DND-41 (cell line): ENCODE data around the gene PRKCA.

Experiments
- ATAC-seq: fragments of 200-7000 bp; cut with Tn5 transposase; 3 replicates; pipeline ENCODE4 v1.9.1; 2021; ENCODE audit warnings: low read depth; ENCODE audit not compliant: insufficient read depth
- DNase-seq: peaks from one replicate; pipeline ENCODE4 v3.0.0-alpha.2; 2020
- H2AFZ ChIP-seq: 2 replicates; pipeline ENCODE4 v1.6.0; 2012; ENCODE audit warnings: low read depth, low read length
- H3K27ac ChIP-seq: 2 replicates; pipeline ENCODE4 v1.5.1; 2012; ENCODE audit warnings: low read length, inconsistent platforms
- H3K27me3 ChIP-seq: fragments of 200-600 bp; sonication (generic); 2 replicates; pipeline ENCODE4 v1.6.0; 2012; ENCODE audit warnings: low read length, mild to moderate bottlenecking, inconsistent platforms; ENCODE audit not compliant: insufficient read depth, poor library complexity
- H3K36me3 ChIP-seq: 2 replicates; pipeline ENCODE4 v1.5.1; 2012; ENCODE audit warnings: low read length, inconsistent platforms; ENCODE audit not compliant: insufficient read depth
- H3K4me1 ChIP-seq: 2 replicates; pipeline ENCODE4 v1.5.1; 2012; ENCODE audit warnings: mild to moderate bottlenecking, low read length; ENCODE audit not compliant: insufficient read depth
- H3K4me2 ChIP-seq: 2 replicates; pipeline ENCODE4 v1.6.0; 2012; ENCODE audit warnings: mild to moderate bottlenecking, moderate library complexity, low read length, inconsistent platforms; ENCODE audit not compliant: insufficient read depth
- H3K4me3 ChIP-seq, 2 experiments: fragments of 200-600 bp in 1 of 2; shearing (Covaris generic) in 1 of 2; 2 replicates each; pipeline ENCODE4 v1.5.1; 2012 to 2016; ENCODE audit warnings: inconsistent platforms in 2 of 2, low read length in 2 of 2, mild to moderate bottlenecking in 2 of 2, low read depth in 1 of 2, moderate library complexity in 1 of 2
- H3K79me2 ChIP-seq: 2 replicates; pipeline ENCODE4 v1.6.0; 2012; ENCODE audit warnings: low read length, inconsistent platforms; ENCODE audit not compliant: insufficient read depth
- H3K9ac ChIP-seq: 2 replicates; pipeline ENCODE4 v1.6.0; 2012; ENCODE audit warnings: low read depth, mild to moderate bottlenecking, inconsistent platforms, low read length, moderate library complexity
- H3K9me3 ChIP-seq: 2 replicates; pipeline ENCODE4 v1.5.1; 2012; ENCODE audit warnings: low read length, moderate library complexity, mild to moderate bottlenecking, inconsistent platforms; ENCODE audit not compliant: insufficient read depth, severe bottlenecking
- H4K20me1 ChIP-seq: 2 replicates; pipeline ENCODE4 v1.6.0; 2012; ENCODE audit warnings: low read length; ENCODE audit not compliant: insufficient read depth
- CTCF ChIP-seq: IDR thresholded peaks from 2 replicates; pipeline ENCODE4 v1.5.1; 2012; ENCODE audit warnings: borderline replicate concordance, low read length, moderate library complexity, mild to moderate bottlenecking; ENCODE audit not compliant: poor library complexity, severe bottlenecking; ENCODE audit errors: extremely low read depth
- EZH2 ChIP-seq: IDR thresholded peaks from 3 replicates; pipeline ENCODE4 v1.6.1; 2012; ENCODE audit warnings: borderline replicate concordance, low read depth, mild to moderate bottlenecking, moderate library complexity, low read length, inconsistent platforms; ENCODE audit not compliant: severe bottlenecking

PRKCA gene

GRCh38 chr17:66467766-66468165 lies 165.4 kb downstream of the PRKCA start:
- TF ChIP-seq CTCF, result no peak
- TF ChIP-seq EZH2, result no peak
- Histone ChIP-seq H3K4me2 (no peak overlapping the region), H3K9ac (no peak overlapping the region), H3K79me2 (peaks cover 53% of the 10 kb centered on the region), H3K9me3 (no peaks in the 10 kb centered on the region), H3K27ac (peak overlapping the region; percentile 57), H4K20me1 (0 out of 2 replicates have a peak, but pooled peaks cover 3% of the 10 kb centered on the region), H3K27me3 (no peaks in the 10 kb centered on the region), H3K4me1 (peaks cover 53% of the 10 kb centered on the region), H2AFZ (no peak overlapping the region), H3K36me3 (no peaks in the 10 kb centered on the region), H3K4me3 (no peak overlapping the region)
- DNase-seq (no peak), ATAC-seq (no peak)

GRCh38 chr17:66468241-66469087 lies 166.1 kb downstream of the PRKCA start:
- Histone ChIP-seq H2AFZ (0 out of 2 replicates have a peak overlapping the region, but pooled peaks have one; percentile 10), H4K20me1 (0 out of 2 replicates have a peak, but pooled peaks cover 3% of the 10 kb centered on the region), H3K9me3 (no peaks in the 10 kb centered on the region), H3K27me3 (no peaks in the 10 kb centered on the region), H3K4me1 (peaks cover 53% of the 10 kb centered on the region), H3K27ac (peak overlapping the region; percentile 57), H3K36me3 (no peaks in the 10 kb centered on the region), H3K4me3 (no peak overlapping the region), H3K9ac (no peak overlapping the region), H3K4me2 (peak overlapping the region; percentile 14; the same call in 1 of the 2 replicates), H3K79me2 (peaks cover 56% of the 10 kb centered on the region)
- peak; percentile 41 for DNase-seq
- no peak for TF ChIP-seq EZH2
- TF ChIP-seq CTCF, result no peak
- peak; percentile 46 for ATAC-seq

GRCh38 chr17:66469088-66469442 lies 166.7 kb downstream of the PRKCA start:
- Histone ChIP-seq H3K4me2 (peak overlapping the region; percentile 14; the same call in 1 of the 2 replicates), H3K4me1 (peaks cover 53% of the 10 kb centered on the region), H3K27me3 (no peaks in the 10 kb centered on the region), H4K20me1 (0 out of 2 replicates have a peak, but pooled peaks cover 3% of the 10 kb centered on the region), H3K9me3 (no peaks in the 10 kb centered on the region), H3K9ac (no peak overlapping the region), H3K4me3 (no peak overlapping the region), H3K27ac (peak overlapping the region; percentile 57), H3K79me2 (peaks cover 50% of the 10 kb centered on the region), H2AFZ (0 out of 2 replicates have a peak overlapping the region, but pooled peaks have one; percentile 10), H3K36me3 (no peaks in the 10 kb centered on the region)
- DNase-seq (no peak), ATAC-seq (no peak)
- TF ChIP-seq EZH2 (no peak), CTCF (no peak)
